ENCODE data around the gene SEMA5A. TPM values are rescaled to one million over a fixed set of nuclear protein-coding genes. Genes with fewer than 3 reads are reported as not detected.

Gene SEMA5A
- total RNA-seq, 6 experiments from 2014 or later, result 3.1 to 12.6 (median 5.7) TPM

DNA sequence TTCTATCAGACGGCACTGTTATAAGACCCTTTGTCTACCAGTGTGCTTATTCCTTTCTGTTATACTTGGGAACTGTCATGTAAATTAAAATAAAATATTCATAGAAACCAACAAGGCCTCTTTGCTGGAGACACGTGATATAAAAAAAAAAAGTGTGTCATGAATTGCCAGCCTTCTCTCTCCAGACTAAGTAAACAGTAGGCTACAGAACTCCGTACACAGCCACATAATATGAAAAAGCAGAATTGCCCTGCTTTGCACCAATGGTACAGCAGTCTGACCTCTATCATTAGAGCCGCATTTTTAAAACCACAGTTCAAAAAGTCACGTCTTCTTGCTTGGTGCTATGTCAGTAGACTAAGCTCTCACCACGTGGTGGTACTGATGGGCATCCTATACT, 231.3 kb downstream of the SEMA5A start:
- Histone ChIP-seq H3K9me3 (no peaks in the 10 kb centered on the region), H3K4me3 (no peak overlapping the region), H3K36me3 (no peaks in the 10 kb centered on the region), H3K27me3 (no peaks in the 10 kb centered on the region), H3K4me1 (no peaks in the 10 kb centered on the region), H3K27ac (no peak overlapping the region)
- intact Hi-C loops (cut with DNase I), result no loop called here
- DNase-seq (no peak), ATAC-seq (no peak)
- no peak for TF ChIP-seq POLR2A (IDR thresholded peaks at IDR 0.05)
- TF ChIP-seq, protein P1, sequence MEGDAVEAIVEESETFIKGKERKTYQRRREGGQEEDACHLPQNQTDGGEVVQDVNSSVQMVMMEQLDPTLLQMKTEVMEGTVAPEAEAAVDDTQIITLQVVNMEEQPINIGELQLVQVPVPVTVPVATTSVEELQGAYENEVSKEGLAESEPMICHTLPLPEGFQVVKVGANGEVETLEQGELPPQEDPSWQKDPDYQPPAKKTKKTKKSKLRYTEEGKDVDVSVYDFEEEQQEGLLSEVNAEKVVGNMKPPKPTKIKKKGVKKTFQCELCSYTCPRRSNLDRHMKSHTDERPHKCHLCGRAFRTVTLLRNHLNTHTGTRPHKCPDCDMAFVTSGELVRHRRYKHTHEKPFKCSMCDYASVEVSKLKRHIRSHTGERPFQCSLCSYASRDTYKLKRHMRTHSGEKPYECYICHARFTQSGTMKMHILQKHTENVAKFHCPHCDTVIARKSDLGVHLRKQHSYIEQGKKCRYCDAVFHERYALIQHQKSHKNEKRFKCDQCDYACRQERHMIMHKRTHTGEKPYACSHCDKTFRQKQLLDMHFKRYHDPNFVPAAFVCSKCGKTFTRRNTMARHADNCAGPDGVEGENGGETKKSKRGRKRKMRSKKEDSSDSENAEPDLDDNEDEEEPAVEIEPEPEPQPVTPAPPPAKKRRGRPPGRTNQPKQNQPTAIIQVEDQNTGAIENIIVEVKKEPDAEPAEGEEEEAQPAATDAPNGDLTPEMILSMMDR (IDR thresholded peaks at IDR 0.05), result no peak
- WGBS (ENCODE audit: insufficient coverage, low coverage, low lambda C conversion rate, missing lambda C conversion rate), result 58% methylated on average over 6 of the region's 6 CpGs

GRCh38 chr5:9313751-9314150, 232.1 kb downstream of the SEMA5A start:
- no peaks in the 10 kb centered on the region for H3K4me1 ChIP-seq
- intact Hi-C loops (cut with DNase I), result no loop called here
- no peak overlapping the region for H3K4me3 ChIP-seq
- H3K9me3 ChIP-seq, result no peaks in the 10 kb centered on the region
- TF ChIP-seq POLR2A (IDR thresholded peaks at IDR 0.05), result no peak
- TF ChIP-seq, protein P1 (IDR thresholded peaks at IDR 0.05), result no peak
- DNase-seq, result no peak
- ATAC-seq, result no peak
- H3K27ac ChIP-seq, result no peak overlapping the region
- no peaks in the 10 kb centered on the region for H3K27me3 ChIP-seq
- H3K36me3 ChIP-seq, result no peaks in the 10 kb centered on the region

GRCh38 chr5:9307150-9307549, 238.7 kb downstream of the SEMA5A start:
- intact Hi-C loops (cut with DNase I), result no loop called here
- TF ChIP-seq POLR2A (IDR thresholded peaks at IDR 0.05), result no peak
- TF ChIP-seq, protein P1 (IDR thresholded peaks at IDR 0.05), result no peak
- H3K4me1 ChIP-seq, result no peaks in the 10 kb centered on the region
- H3K9me3 ChIP-seq, result no peaks in the 10 kb centered on the region
- H3K27ac ChIP-seq, result no peak overlapping the region
- H3K4me3 ChIP-seq, result no peak overlapping the region
- no peak for DNase-seq
- no peak for ATAC-seq
- H3K27me3 ChIP-seq, result no peaks in the 10 kb centered on the region
- no peaks in the 10 kb centered on the region for H3K36me3 ChIP-seq

DNA sequence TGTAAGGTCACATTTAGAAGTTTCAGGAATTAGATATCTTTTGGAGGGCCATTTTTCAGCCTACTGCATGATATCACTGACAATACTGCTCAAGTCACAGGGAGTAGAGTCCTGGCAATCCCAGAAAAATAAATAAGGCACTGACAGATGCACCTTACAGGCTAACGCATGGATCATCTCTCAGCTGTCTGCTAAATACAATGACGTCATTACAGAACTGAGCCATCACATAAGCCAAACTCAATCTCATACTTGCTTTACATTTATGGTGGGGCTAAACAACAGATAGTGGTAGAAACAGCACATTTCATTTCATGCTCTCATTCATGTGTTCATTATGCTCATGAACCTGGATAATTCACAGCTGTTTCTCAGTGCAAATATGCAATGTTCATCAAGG, 243.7 kb downstream of the SEMA5A start:
- WGBS (ENCODE audit: insufficient coverage, low coverage, low lambda C conversion rate, missing lambda C conversion rate), result 88% methylated on average over 2 of the region's 2 CpGs
- no peak overlapping the region for H3K4me3 ChIP-seq
- peaks cover 0 to 5% (median 0%) of the 10 kb centered on the region in 4 donors for H3K4me1 ChIP-seq
- intact Hi-C loops (cut with DNase I), result no loop called here
- H3K9me3 ChIP-seq, result no peaks in the 10 kb centered on the region
- H3K27ac ChIP-seq, result no peak overlapping the region
- no peaks in the 10 kb centered on the region for H3K36me3 ChIP-seq
- TF ChIP-seq POLR2A (IDR thresholded peaks at IDR 0.05), result no peak
- TF ChIP-seq, protein P1 (IDR thresholded peaks at IDR 0.05), result no peak
- DNase-seq (no peak), ATAC-seq (no peak)
- no peaks in the 10 kb centered on the region for H3K27me3 ChIP-seq

DNA sequence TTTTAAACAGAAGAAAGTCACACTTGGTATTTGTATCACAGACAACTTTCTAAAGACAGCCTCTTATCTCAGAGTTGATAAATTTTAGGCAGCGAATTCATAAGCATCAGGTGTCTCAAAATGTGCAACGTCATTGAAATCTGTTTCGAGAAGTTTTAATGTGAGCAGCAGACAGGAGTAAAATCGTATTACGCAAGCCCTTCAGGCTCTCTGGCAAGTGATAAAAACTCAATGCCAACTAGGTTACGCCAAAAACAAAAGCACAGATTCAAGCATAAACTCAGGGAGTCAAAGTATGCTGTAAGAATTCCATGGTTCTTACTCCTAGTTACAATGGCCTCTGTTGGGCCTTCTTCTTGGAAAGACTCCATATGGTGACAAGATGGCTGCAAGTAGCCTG, 244.7 kb downstream of the SEMA5A start:
- no peak overlapping the region for H3K27ac ChIP-seq
- H3K27me3 ChIP-seq, result no peaks in the 10 kb centered on the region
- intact Hi-C loops (cut with DNase I), result no loop called here
- TF ChIP-seq POLR2A (IDR thresholded peaks at IDR 0.05), result no peak
- TF ChIP-seq, protein P1 (IDR thresholded peaks at IDR 0.05), result no peak
- peak; percentile 63 to 93 (median 76) for ATAC-seq
- no peak overlapping the region for H3K4me3 ChIP-seq
- no peaks in the 10 kb centered on the region for H3K36me3 ChIP-seq
- WGBS (ENCODE audit: insufficient coverage, low coverage, low lambda C conversion rate, missing lambda C conversion rate), result 33% methylated on average over 6 of the region's 6 CpGs
- H3K9me3 ChIP-seq, result no peaks in the 10 kb centered on the region
- H3K4me1 ChIP-seq, result peaks cover 0 to 5% (median 0%) of the 10 kb centered on the region in 4 donors
- DNase-seq, result no peak
